Kidney glomerular epithelial cell (primary cell): Measurements from ENCODE around the gene CDKN2B-AS1.

Source experiments
- DNase-seq: peaks from one replicate; lab custom pipeline; 2025; lab: John Stamatoyannopoulos, UW

Gene CDKN2B-AS1

DNA sequence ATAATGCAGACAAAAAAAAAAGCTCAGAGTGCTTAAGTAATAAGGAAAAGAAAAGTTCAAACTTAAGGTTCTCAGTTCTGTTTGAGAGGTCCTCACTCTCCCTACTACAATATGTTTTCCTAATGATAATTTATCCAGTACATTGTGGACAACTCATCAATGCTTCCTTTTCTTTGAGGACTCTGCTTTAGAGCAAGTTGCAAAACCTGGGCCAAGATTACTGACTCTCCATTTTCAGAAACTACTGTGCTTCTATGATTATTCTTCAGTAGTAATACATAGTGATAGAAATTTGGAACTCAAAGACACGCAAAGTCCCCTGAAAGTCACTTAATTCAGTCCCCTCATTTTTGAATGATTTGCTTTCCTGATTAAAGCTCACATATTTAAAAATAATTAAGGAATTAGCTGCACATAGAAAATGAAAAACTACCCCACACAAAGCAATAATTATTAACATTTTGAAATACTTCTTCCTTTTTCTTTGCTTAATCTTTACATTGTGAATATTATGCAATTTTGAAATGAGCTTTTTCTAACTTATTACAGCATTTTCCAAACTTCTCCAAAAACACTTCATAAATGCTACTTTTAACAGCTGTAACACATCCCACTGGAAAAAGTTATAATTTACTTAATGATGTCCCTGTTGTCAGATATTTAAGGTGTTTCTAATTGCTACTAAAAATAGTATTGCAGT, 11.6 kb upstream of the CDKN2B-AS1 start:
- no peak for DNase-seq

DNA sequence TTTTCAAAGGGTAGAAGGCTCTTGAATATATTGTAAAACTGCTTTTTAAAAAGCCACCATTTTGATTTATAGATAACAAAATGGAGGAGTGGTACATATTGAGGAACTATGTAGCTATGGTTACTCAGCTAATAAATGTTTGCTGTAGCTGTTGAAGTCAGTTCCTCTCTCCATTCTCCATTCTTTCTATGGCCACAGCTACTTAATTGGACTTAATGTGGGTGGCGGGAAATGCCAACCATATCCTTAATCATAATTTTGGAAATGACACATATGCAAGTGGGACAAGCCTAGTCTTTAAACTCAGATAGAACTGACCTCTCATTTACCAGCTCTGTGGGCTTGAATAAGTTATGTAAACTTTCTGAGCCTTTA, 11.0 kb upstream of the CDKN2B-AS1 start:
- DNase-seq: no peak

DNA sequence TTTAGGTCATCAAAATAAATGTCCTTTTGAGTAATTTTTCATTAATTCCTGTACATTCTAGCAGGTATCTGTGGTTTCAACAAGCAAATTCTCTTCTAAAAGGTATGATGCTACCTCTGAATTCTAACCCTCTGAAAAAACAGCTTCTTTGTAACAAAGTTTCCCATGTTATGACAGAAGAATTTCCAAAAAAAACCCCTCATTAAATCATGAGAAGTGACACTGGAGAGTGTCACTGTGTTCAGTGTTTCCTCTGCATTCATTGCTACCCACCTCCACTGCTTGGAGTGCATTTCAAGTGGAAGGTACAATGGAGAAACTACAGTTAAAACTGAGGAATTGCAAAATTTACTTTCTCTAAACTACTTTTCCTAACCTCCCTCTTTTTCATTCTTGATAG, 10.5 kb upstream of the CDKN2B-AS1 start:
- no peak for DNase-seq

DNA sequence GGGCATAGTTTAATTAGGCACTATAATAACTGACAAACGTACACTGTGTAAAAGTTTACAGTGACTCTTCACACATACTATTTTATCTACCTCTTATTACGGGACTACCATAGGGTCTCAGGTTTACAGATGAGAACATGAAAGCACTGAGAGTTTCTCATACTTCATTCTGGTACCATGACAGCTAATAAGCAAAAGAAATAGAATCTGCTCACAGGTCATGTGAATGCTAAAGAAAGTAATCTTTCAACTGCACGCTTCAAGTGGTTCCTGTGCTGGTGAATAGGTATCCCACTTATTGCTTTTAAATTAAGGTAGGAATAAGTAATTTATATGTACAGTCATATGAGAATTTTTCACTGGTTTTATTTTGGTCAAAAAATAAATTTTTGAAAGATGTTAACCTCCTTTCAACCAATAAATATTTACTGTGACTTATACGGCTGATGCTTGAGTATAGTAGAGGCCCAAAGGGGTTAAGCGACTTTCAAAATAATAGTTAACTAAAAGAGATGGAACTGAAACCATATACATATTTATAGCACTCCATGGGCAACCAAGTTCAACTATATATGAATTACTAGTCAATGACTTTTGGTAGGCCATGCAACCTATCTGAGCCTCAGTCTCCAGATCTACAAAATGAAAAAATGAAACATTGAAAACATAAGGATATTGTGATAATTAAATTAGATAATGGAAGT, 8.5 kb upstream of the CDKN2B-AS1 start:
- no peak for DNase-seq

DNA sequence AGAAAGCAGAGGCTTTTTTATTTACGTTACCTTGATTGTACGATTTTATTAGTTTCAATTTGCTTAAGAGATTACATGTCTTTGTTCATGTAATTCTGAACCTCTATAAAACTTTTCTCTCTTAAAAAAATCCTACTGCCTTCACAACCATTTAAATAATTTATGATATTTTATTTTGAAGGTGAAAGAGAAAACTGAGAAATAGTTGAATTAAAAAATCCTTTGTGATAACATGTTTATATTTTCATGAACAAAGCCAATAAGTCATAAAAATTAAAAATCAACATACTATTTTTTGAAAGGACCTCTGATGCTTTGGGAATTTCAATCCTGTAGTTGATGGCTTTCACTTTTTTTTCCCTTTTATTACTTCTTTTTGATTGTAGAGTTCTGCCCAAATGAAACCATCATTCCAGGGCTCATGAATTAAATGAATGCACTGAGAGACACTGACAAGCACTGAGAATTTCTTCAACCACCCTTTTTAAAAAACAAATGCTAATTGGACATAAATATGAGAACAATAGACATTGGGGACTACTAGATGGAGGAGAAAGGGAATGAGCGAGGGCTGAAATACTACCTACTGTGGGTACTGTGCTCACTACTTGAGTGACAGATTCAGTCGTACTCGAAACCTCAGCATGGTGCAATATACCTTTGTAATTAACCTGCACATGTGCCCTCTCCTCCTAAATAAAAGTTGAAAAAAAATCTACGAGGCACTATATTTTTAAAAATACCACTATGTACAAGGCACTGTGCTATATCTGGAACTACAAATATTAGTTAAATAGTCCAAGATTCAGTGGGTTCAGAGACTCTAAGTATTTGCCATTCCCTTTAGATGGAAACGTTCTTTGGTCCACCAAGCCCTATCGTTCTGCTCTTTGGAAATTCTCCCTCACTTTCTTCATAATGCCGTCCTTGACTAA, 6.3 kb upstream of the CDKN2B-AS1 start:
- no peak for DNase-seq

DNA sequence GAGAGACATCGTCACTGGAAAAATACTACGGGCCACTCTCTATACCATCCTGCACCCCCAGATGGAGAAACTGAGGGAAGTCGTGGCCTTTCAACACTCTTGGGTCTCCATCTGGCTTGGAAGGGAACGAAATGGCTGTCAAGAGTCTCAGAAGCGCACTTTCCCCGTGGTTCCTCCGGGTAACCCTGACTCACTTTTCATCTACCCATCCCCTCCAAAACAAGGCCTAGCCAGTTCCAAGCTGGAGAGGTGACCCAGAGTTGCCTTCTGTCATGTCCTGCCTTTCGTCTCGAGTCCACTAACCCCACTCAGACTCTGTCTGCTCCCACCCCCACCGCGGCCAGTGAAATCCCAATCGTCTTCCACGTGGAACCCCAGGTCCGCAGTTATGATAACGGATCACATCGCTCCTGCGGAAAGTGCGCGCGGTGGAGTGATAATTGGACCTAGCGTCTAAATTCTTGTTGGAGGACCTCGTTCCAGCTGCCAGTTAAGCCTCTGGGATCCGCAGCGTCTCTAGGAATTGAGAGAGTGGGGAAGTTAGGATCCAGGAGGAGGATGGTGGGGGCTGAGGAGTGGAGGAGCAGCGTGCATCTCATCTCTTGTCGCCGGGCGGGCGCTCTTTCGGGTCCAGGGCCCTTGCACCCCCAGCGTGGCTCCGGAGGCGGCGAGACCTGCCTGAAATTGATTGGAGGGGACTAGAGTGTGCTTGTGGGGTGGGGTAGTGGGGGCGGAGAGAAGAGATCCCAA, 5.0 kb upstream of the CDKN2B-AS1 start:
- DNase-seq: no peak

DNA sequence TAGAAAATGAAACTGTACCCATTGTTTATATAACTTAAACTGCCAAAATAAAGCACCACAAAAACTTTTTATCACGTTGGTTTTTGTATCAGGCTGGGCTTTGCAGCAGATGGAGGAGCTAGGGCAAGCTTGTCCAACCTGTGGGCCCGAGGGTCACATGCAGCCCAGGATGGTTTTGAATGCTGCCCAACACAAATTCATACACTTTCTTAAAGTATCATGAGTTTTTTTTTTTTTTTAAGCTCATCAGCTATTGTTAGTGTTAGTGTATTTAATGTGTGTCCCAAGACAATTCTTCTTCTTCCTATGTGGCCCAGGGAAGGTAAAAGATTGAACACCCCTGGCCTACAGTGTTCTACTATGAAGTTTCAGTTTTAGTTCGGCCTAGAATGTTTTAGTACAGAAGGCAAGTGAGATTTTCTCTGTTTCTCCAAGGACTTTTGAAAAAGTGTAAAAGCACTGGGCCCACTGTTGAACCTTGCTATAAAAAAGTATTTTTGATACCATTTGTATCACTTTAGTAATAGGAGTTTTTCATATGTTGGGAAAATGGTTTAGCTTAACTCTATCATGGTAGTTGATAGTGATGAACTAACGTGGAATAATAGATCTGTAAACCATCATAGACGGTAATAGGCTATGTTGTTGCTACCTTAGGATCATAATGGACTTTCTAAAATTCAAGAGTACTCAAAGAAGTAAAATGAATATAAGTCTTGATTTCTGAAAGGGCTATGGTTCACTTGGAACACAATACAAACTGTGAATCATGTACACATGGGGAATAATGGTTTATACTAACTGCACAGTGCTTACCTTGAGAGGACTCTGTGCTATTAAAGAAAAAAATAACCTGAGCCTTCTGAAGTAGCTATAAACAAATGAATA, 3.3 kb upstream of the CDKN2B-AS1 start:
- DNase-seq: peak; percentile 50

DNA sequence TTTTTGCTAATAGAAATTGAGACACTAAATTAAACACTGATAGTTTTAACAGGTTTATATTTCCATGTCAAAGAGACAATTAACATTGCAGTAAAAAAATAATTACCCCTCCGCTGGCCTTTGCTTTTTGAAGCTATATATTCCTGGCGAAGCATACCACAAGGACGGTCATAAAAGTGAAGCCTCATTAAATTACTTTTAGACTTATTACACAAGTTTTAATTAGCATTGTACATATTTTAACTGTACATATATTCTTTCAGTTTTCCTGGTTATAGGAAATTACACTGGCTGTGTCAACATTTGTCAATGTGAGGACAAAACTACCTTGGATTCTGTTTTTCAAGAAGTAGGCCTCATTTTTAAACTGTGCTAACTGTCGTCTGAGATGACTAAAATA, 1.6 kb upstream of the CDKN2B-AS1 start:
- no peak for DNase-seq

DNA sequence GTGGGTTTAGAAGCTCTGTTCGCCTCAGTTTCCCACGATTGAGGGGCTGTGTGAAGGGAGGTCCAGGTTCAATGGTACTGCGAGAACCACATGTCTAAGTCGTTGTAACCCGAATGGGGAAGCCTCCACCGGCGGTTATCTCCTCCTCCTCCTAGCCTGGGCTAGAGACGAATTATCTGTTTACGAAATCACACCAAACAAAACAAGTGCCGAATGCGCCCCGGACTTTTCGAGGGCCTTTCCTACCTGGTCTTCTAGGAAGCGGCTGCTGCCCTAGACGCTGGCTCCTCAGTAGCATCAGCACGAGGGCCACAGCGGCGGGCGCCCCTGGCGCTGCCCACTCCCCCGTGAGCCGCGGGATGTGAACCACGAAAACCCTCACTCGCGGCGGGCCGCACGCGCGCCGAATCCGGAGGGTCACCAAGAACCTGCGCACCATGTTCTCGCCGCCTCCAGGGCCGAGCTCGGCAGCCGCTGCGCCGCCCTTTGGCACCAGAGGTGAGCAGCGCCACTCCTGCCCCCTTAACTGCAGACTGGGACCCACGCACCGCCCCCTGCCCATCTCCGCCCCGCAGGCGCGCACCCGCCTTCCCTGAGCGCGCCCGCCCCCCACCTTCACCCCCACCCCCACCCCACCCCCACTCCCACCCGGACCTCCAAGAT, 567 bp upstream of the CDKN2B-AS1 start, which contains the start of gene CDKN2A:
TSS of gene CDKN2A (minus strand) at position 500 of the 663 bp plus-strand sequence.
- no peak for DNase-seq

DNA sequence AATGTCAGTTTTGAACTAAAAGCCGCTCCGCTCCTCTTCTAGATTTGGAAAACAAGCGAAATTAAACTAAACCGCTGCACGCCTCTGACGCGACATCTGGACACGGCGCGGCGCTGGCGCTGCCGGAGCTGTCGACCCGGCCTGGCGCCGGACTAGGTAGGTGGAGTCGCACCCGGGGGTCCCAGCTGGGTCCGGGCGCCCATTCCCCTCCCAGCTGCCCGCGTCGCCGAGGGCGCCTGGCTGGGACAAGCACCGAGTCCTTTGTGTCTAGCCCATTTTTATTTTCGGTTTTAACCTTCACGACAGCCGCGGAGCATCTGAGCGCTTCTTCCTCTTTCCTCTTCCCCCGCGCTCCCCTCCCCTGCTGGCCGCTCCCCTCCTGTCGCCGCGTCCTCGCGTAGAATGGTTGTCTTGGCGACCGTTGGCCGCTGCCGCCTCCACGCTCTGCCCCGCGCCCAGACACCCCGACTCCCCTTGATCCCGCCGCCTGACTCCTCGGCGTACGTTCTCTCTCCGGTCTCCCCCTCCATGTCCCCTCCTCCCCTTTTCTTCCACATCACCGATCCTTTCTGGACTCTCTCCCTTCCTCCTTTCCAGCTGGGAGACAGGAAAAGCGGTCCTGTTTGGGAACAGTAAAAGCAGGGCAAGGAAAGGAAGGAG, 545 bp downstream of the CDKN2B-AS1 start:
- DNase-seq: peak; percentile 50

DNA sequence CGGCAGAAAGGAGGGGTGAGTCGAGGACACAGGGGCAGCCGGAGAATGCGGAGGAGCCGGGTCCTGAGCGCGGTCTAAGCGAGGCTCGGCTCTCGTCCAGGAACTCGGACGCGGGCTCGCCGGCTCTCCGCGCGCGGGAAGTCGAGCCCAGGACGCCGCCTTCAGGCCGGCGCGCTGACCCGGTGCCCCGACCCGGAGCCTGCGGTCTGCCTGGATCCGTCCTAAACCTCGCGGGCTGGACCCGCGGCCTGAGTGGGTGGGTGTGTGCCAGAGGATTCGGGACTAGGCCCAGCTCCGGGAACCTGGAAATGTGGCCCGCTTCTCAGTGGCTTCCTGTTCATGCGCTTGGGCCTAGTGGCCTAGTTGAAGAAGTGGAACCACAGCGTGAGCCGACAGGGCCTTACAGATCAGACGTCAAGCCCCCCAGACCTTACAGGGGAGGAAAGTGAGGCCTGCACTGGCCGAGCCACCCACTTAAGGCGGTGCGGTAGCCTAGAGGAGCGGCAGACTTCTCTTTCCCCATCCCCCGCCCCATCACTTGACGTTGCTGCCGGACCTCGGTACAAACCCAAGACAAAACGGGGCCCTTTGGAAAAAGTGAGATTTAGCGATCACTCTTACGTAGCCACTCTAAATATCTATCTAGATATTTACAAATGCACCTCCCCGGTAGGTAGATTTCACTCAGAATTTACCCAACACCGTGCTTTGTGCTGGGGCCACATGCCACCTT, 1.2 kb downstream of the CDKN2B-AS1 start:
- no peak for DNase-seq

DNA sequence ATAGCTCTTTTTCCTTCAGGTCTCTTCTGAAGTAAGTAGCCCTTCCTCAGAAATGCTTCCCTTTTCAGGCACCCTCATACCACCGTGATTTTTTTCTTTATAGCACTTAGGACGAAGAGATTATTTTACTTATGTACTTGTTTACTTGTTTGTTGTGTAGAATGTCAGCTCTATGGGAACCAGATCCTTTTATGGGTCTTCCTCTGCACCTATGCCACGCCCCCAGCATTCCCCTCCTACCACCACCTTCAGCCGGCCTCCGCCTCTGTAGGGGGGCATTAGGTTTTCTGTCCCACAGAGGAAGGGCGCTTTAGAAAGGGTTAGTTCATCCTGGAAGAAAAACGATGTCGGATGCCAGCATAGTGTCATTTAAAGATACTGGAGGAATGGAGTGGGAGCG, 1.8 kb downstream of the CDKN2B-AS1 start:
- DNase-seq: no peak

DNA sequence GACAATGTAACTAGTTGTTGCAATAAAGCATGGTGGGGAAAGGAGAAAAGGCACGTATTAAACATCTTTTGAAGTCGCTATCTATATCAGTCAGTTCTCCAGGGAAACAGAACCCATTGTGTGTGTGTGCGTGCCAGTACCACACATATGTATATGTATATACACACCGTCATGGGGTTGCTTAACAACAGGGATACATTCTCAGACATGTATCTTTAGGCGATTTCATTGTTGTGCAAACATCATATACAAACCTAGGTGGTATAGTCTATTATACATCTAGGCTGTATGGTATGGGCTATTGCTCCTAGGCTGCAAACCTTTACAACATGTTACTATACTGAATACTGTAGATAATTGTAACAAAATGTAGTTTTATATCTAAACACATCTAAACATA, 2.3 kb downstream of the CDKN2B-AS1 start:
- DNase-seq: no peak

DNA sequence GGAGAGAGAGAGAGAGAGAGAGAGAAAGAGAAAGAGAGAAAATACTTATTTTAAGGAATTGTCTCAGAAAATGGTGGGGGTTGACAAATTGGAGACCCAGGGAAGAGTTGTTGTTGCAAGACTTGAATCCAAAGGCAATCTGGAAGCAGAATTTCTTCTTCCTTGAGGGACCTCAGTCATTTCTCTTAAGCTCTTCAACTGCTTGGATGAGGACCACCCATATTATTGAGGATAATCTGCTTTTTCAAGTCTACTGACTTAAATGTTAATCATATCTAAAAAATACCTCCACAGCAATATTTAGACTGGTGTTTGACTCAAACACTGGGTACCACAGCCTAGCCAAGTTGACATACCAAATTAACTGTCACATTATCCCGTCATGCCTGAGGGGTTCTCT, 2.9 kb downstream of the CDKN2B-AS1 start:
- DNase-seq: no peak

DNA sequence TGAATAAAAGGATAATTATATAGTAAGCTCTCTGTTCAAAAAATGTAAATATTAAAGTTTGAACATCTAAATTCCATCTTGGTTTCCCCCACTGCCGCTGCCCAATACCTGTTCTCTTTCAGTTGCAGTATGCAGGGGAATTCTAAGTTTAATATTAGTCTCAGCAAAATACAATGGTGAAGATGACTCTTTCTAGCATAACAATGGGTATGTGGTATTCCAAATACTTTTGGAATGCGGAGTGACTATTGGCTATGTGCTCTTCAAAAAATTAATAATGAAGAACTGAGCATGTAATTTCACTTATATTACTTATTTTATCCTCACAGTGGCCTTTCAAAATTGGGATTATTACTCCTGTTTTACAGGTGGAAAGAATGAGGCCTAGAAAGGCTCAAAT, 3.4 kb downstream of the CDKN2B-AS1 start:
- DNase-seq: no peak

DNA sequence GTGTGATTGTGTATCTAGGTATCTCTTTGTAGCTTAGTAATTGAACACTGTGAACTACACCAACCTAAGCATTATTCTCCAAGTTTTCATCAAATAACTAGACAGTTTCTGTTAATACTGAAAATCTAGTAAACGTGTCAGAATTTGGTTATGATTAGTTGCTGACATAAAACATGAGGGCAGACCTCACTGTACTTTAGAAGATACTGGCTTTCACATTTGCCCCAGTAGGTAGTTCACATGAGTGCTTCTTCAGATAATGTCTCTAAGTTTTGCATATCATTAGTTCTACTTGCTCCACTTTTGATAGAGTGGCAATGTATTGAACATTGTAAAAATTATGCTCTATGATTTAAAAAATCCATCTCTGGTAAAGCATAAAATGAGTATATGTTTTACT, 7.4 kb downstream of the CDKN2B-AS1 start:
- DNase-seq: no peak

DNA sequence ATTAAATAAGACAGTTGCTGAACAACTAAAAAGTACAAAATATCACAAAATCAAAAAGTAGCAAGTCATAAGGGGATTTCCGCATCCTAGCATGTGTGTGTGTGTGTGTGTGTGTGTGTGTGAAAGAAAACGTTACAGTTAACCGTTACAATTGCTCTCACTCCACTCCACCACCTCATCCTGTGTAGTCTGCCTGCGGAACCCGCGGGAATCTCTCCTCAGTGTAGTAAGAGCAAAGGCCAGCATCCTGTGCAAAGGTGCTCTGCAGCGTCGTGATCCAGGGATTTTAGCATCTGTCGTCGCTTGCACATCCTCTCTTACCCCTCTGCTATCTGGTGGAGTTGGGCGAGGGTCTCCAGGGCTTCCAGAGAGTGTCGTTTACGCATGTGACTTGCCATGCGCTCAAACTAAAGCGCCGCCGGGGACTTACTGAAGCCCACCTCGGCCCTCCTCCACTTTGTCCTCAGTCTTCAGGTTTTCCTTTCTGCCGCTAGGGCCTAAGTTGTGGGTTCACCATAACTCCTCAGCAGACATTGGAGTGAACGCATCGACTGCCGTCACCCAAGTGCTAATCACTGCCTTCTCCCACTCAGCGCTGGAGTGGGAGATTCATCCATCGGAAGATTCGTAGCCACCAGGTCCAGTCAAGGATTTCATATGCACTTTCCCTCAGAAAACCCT, 10.6 kb downstream of the CDKN2B-AS1 start:
- no peak for DNase-seq
